GM18861 (cell line): ENCODE results near the gene ANGPTL1.

Experiments used
- ATAC-seq: cut with Tn5 transposase; IDR thresholded peaks from one replicate; pipeline ENCODE4 v1.9.1; 2021; ENCODE audit not compliant: unreplicated experiment

ANGPTL1 gene, protein sequence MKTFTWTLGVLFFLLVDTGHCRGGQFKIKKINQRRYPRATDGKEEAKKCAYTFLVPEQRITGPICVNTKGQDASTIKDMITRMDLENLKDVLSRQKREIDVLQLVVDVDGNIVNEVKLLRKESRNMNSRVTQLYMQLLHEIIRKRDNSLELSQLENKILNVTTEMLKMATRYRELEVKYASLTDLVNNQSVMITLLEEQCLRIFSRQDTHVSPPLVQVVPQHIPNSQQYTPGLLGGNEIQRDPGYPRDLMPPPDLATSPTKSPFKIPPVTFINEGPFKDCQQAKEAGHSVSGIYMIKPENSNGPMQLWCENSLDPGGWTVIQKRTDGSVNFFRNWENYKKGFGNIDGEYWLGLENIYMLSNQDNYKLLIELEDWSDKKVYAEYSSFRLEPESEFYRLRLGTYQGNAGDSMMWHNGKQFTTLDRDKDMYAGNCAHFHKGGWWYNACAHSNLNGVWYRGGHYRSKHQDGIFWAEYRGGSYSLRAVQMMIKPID

GRCh38 chr1:178870944-178871343 lies at the start of gene ANGPTL1:
Gene ANGPTL1 (minus strand): TSS chr1:178871077. CDS start chr1:178865776, 5,301 bp downstream.
- ATAC-seq, result no peak

DNA sequence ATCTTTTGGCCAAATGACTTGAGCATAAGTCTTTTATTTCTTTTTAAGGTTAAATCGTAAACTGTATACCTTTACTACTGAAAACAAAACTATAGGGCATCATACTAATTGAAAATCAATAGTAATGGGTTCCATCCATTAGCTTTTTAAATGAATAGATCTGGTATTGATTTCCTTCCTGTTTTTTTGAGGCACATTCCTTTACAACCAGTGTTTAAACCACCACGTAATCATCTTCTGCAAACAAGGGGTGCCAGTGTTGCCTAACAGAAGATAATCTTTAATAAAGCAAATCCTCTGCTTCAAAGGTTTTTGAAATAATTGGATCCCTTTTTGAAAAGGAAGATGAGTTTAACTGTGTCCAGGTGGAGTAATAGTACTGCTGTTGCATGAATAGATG lies 48.7 kb upstream of the ANGPTL1 start:
- ATAC-seq, result no peak

DNA sequence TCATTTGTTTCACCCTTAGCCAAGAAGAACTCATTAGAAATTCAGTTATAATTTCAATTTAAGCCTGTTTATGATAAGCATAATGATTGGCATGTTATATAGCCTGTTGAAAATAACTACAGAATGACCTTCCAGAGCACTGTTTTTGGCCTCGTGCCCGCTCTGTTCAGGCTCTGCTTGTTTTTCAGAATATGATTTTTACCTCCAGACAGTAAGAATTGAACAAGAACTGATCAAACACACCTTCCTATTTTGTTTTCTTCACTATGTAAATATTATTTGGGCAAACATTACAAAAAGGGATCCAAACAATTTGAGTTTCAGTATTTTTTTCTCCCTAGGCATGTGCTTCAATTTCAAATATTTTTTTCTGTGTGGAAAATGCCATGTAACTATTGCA lies 48.1 kb upstream of the ANGPTL1 start:
- ATAC-seq, result no peak

- no peak for ATAC-seq
Observed at GRCh38 chr1:178918308-178918707, 47.4 kb upstream of the ANGPTL1 start.

GRCh38 chr1:178916448-178917174 lies 45.7 kb upstream of the ANGPTL1 start:
- ATAC-seq, result no peak

GRCh38 chr1:178912597-178912996 lies 41.7 kb upstream of the ANGPTL1 start:
- ATAC-seq, result no peak

- ATAC-seq, result no peak
Observed at GRCh38 chr1:178910023-178910422, 39.1 kb upstream of the ANGPTL1 start.

- no peak for ATAC-seq
Observed at GRCh38 chr1:178908358-178908757, 37.5 kb upstream of the ANGPTL1 start.

- ATAC-seq, result no peak
Observed at GRCh38 chr1:178901482-178902125, 30.7 kb upstream of the ANGPTL1 start.

DNA sequence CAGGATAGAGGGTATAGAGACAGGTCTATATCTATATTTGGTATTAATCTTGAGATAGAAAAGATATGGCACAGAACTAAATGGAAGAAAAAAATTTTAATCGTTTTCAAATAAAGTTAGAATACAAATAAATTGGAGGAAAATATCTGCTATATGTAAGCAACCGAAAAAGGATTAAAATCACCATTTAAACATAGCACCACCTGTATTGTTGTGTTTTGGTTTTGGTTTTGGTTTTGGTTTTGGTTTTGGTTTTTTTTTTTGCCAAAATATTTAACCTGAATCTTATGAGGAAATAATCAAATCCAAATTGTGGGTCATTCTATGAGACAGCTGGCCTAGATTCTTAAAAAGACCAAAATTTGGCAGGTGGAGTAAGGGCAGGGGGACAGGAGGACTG lies 28.5 kb upstream of the ANGPTL1 start:
- ATAC-seq, result no peak

- no peak for ATAC-seq
Observed at GRCh38 chr1:178898401-178898800, 27.5 kb upstream of the ANGPTL1 start.

- ATAC-seq, result no peak
Observed at GRCh38 chr1:178895928-178896327, 25.1 kb upstream of the ANGPTL1 start.

DNA sequence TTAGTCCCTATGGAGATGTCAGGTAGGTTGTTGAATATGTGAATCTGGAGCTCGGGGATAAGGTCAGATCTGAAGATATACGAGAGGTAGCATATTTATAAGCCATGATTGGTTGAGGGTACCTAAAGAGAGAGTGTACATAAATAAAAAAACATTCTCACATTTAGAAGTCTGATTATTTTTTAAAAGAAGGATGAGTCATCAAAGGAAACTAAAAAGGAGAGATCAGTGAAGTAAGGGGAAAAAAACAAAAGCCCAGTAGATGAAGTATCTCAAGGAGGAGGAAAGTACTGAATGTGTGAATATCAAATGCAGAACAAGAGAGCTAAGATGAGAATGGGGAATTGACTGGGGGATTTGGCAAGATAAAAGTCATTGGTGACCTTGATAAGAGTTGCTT lies 15.7 kb upstream of the ANGPTL1 start:
- ATAC-seq, result no peak

- no peak for ATAC-seq
Observed at GRCh38 chr1:178885869-178886268, 15.0 kb upstream of the ANGPTL1 start.

DNA sequence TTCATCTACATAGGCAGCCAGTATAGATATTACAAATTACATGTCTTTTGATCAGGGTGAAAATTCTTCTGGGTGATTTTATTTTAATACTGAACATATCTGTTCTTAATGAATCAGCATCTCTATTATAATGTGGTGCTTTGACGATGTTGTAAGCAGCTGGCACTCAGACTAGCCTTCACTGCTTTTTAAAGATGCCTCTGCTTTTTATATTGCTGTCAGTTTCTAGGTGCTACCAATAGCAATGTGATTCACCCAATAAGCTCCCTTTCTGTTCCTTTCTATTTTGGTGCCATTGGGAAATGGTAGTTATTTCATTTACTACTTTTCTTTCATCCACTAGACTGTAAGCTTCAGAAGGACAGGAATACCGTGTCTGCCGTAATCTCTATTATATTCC lies 11.1 kb upstream of the ANGPTL1 start:
- ATAC-seq, result no peak

DNA sequence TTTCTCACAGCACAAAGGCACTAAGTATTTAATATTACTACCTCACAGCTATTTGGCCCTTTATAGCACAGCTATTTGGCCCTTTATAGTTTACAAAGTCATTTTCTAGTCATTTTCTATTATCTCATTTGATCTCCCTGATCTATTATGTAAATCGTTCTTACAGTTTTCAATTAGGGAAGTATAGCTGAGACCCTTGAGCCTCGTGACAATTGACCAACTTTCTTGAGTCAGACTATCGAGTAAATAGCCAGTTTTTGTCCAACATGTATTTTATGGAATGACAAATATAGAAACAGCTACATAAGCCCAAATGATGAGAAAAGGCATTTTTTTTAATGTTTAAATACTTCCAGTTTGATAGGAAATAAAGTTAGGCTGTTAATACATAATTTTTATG lies 7.0 kb upstream of the ANGPTL1 start:
- no peak for ATAC-seq

DNA sequence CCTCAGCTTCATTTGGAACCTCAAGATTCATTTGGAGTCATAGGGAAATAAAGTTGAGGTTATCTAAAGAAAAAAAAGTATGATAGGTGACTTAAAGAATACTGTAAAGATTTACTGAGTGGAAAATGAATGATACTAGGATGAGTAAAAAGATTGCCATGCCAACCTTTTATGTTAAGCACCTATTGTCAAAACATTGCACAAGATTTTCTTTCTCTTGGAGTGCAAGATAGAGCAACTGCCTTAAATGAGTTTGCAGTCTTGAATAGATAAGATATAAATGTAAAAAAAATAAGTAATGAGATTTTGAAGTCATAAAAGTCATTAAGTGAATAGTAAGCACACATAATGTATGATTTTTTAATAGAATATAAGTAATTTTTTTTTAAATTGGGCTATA lies 5.1 kb upstream of the ANGPTL1 start:
- no peak for ATAC-seq

DNA sequence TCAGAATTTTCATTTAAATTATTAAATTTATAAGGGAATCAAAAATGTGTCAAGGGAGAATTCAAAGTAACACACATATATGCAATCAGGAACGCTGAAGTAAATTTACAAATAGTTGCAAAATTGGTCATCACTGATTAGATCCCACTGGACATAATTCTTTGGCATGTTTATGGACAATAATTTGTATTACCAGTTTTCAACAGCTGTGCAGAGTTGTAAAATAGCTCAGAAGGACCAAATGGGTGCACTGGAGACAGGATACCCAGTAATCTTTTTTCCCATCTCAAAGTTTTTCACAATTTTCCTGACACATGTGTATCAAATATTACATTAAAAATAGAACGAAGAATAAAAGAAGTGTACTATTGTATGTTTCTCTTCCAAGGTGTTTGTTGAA lies 4.1 kb upstream of the ANGPTL1 start:
- ATAC-seq, result no peak

- no peak for ATAC-seq
Observed at GRCh38 chr1:178871551-178872320, 859 bp upstream of the ANGPTL1 start.

- no peak for ATAC-seq
Observed at GRCh38 chr1:178870221-178870620, 656 bp downstream of the ANGPTL1 start.

DNA sequence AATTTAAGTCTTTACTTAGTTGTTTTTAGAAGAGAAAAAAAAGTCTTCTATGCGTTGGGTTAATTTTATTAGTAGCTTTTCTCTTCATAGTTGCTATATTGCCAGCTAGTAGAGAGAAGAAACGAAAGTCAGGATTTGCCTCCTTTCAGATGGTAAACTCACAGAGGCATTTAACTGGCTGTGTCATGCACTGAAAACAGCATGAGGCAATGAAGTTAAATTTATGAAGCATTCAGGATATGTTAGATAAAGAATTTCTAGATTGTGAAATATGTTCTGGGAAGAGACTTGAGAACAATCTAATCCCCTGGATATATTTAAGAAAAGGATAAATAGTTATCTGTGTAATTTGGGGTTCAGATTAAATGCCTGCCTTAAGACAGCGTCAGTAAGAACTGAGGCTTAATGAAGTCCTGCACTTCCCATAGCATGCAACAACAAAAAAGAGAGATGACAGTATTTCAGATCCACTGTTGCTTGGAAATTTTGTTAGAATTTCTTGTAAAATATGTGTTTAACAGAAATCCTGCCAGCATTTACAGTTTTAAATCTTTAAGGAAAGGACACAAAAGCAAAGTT lies 1.7 kb downstream of the ANGPTL1 start:
- ATAC-seq, result no peak
